ENCODE results near the gene NUDT14. TPM values are rescaled to one million over a fixed set of nuclear protein-coding genes. Genes with fewer than 3 reads are reported as not detected.
A peak's percentile ranks its signal among the peaks of the same experiment; 100 is the strongest.

The NUDT14 gene
- total RNA-seq, 2 donors from 2014 or later, result 10.8 to 15.4 TPM

DNA sequence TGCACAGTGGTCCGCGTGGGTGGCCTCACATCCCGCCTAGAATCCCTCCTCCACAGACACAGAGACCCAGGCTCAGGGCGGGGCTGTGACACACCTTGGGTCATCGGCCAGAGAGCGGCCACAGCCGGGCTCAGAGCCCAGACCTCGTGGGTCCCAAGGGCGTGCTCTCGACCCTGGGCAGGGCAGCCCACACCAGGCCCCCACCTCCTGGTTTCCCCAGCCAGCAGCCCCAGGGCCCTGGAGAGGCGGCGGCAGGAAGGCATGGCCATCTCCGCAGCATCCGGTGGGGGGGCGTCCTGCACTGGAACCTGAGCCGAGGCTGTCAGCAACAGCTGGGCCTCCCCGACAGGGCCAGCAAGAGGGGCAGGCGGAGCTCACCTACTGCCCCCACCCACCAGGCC lies 27.8 kb downstream of the NUDT14 start:
- no peak overlapping the region for H3K27ac Mint-ChIP-seq
- H3K27me3 Mint-ChIP-seq, result no peaks in the 10 kb centered on the region
- DNase-seq (no peak), ATAC-seq (no peak)
- no peak overlapping the region for H3K4me3 Mint-ChIP-seq
- H3K9me3 ChIP-seq (ENCODE audit: control insufficient read depth, low read length, poor library complexity, severe bottlenecking), result no peaks in the 10 kb centered on the region
- H3K36me3 Mint-ChIP-seq (ENCODE audit: low read depth), result no peaks in the 10 kb centered on the region
- H3K4me1 Mint-ChIP-seq, result no peaks in the 10 kb centered on the region

DNA sequence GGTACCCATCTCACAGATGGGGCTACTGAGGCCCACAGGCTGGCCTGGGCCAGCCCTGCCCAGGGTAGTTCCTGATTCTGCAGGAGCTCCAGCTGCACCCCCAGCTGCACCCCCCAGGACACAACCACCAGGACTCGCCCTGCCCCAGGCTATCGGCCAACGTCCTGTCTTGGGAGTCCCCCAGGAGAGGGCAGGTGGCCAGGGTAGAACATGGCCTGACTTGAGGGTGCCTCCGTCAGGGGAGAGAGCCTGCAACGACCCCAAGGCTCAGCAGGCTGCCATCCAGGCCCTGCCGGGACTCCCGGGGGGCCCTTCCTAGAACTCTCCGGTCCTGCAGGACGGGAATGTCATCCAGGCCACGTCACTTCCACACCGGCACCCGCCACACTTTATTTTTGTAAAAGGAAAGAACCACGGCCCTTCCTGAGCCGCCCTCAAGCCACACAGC lies 28.3 kb downstream of the NUDT14 start:
- Mint-ChIP-seq H3K4me3 (no peak overlapping the region), H3K27me3 (no peaks in the 10 kb centered on the region), H3K27ac (no peak overlapping the region), H3K36me3 (ENCODE audit: low read depth) (no peaks in the 10 kb centered on the region), H3K4me1 (no peaks in the 10 kb centered on the region)
- no peak for DNase-seq
- no peak for ATAC-seq
- no peaks in the 10 kb centered on the region for H3K9me3 ChIP-seq (ENCODE audit: control insufficient read depth, low read length, poor library complexity, severe bottlenecking)

- H3K4me3 Mint-ChIP-seq, result no peak overlapping the region
- H3K9me3 ChIP-seq (ENCODE audit: control insufficient read depth, low read length, poor library complexity, severe bottlenecking), result no peaks in the 10 kb centered on the region
- DNase-seq (peak in 1 of 3 donors; percentile 8), ATAC-seq (no peak)
- no peaks in the 10 kb centered on the region for H3K36me3 Mint-ChIP-seq (ENCODE audit: low read depth)
- H3K27ac Mint-ChIP-seq, result no peak overlapping the region
- H3K27me3 Mint-ChIP-seq, result no peaks in the 10 kb centered on the region
- no peaks in the 10 kb centered on the region for H3K4me1 Mint-ChIP-seq
These were observed 29.0 kb downstream of the NUDT14 start for GRCh38 chr14:105151838-105152793.

DNA sequence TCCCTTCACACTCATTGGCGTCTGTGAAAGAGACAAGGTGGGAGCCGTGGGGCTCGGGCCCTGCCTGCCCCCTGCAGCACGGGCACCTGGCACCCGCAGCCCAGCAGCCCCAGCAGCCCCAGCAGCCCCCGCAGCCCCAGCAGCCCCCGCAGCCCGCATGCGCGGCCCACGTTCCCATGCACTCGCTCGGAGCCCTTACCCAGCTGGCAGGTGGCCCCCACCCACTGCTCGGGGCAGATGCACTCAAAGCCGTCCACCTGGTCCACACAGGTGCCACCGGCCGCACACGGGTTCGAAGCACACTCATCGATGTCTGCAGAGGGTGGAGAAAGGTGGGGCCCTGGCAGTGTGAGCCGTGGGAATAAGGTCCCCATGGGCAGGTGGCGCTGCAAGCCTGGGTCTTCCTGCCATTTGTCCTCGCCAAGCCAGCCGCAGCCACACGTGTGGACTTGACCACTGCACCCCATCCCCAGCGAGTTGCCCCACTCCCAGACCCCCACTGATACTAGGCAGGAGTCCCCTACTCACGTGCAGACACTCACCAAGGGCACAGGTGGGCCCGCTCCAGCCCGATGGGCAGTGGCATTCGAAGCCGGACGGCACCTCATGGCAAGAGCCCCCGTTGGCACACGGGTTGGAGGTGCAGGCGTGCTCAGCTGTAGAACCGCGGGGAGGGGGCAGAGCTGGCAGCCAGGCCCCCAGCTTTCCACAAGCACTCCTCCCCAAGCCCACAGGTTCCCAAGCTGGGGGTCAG lies 29.9 kb downstream of the NUDT14 start:
- no peaks in the 10 kb centered on the region for H3K36me3 Mint-ChIP-seq (ENCODE audit: low read depth)
- no peaks in the 10 kb centered on the region for H3K4me1 Mint-ChIP-seq
- DNase-seq, result peak in 1 of 3 donors; percentile 7
- H3K4me3 Mint-ChIP-seq, result no peak overlapping the region
- no peak overlapping the region for H3K27ac Mint-ChIP-seq
- no peak for ATAC-seq
- no peaks in the 10 kb centered on the region for H3K9me3 ChIP-seq (ENCODE audit: control insufficient read depth, low read length, poor library complexity, severe bottlenecking)
- H3K27me3 Mint-ChIP-seq, result no peaks in the 10 kb centered on the region

GRCh38 chr14:105150368-105151083 lies 30.6 kb downstream of the NUDT14 start:
- no peaks in the 10 kb centered on the region for H3K9me3 ChIP-seq (ENCODE audit: control insufficient read depth, low read length, poor library complexity, severe bottlenecking)
- Mint-ChIP-seq H3K27me3 (no peaks in the 10 kb centered on the region), H3K4me1 (no peaks in the 10 kb centered on the region), H3K4me3 (no peak overlapping the region), H3K36me3 (ENCODE audit: low read depth) (no peaks in the 10 kb centered on the region), H3K27ac (no peak overlapping the region)
- ATAC-seq, result no peak
- peak in 1 of 3 donors; percentile 6 for DNase-seq

GRCh38 chr14:105150026-105150367 lies 31.1 kb downstream of the NUDT14 start:
- Mint-ChIP-seq H3K36me3 (ENCODE audit: low read depth) (no peaks in the 10 kb centered on the region), H3K27ac (no peak overlapping the region), H3K4me3 (no peak overlapping the region), H3K27me3 (no peaks in the 10 kb centered on the region), H3K4me1 (no peaks in the 10 kb centered on the region)
- H3K9me3 ChIP-seq (ENCODE audit: control insufficient read depth, low read length, poor library complexity, severe bottlenecking), result no peaks in the 10 kb centered on the region
- peak in 1 of 3 donors; percentile 8 for DNase-seq
- no peak for ATAC-seq

- Mint-ChIP-seq H3K27me3 (no peaks in the 10 kb centered on the region), H3K4me3 (no peak overlapping the region), H3K4me1 (no peaks in the 10 kb centered on the region), H3K27ac (no peak overlapping the region), H3K36me3 (ENCODE audit: low read depth) (no peaks in the 10 kb centered on the region)
- H3K9me3 ChIP-seq (ENCODE audit: control insufficient read depth, low read length, poor library complexity, severe bottlenecking), result no peaks in the 10 kb centered on the region
- ATAC-seq (no peak), DNase-seq (no peak)
These were observed 31.8 kb downstream of the NUDT14 start for GRCh38 chr14:105149146-105149781.

DNA sequence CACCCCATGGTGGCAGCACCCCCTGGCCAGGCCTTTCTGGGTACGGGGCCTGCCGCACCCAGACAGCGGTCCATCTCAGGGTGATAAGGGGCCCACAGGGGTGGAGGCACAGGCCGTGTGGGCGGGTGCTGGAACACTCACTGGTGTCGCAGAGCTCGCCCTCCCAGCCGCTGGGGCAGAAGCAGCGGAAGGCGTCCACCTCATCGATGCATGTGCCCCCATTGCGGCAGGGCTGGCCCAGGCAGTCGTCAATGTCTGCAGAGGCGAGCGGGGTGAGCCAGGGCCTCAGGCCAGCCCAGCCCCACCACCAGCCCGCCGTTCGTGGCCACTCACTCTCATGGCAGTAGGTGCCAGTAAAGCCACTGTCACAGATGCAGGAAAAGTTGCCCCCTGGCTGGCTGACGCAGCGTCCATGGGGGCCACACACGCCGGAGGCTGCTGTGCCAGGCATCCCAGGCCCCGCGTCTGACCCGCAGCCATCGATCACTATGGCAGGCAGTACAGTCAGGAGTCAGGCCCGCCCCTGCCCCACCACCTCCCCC lies 32.4 kb downstream of the NUDT14 start:
- no peaks in the 10 kb centered on the region for H3K9me3 ChIP-seq (ENCODE audit: control insufficient read depth, low read length, poor library complexity, severe bottlenecking)
- no peaks in the 10 kb centered on the region for H3K36me3 Mint-ChIP-seq (ENCODE audit: low read depth)
- H3K4me1 Mint-ChIP-seq, result no peaks in the 10 kb centered on the region
- H3K27ac Mint-ChIP-seq, result no peak overlapping the region
- H3K4me3 Mint-ChIP-seq, result no peak overlapping the region
- no peak for ATAC-seq
- DNase-seq, result peak in 1 of 3 donors; percentile 7
- H3K27me3 Mint-ChIP-seq, result no peaks in the 10 kb centered on the region

- Mint-ChIP-seq H3K27me3 (no peaks in the 10 kb centered on the region), H3K36me3 (ENCODE audit: low read depth) (no peaks in the 10 kb centered on the region), H3K4me3 (no peak overlapping the region), H3K4me1 (no peaks in the 10 kb centered on the region), H3K27ac (no peak overlapping the region)
- peak in 2 of 3 donors; percentile 3 to 8 for DNase-seq
- no peak for ATAC-seq
- no peaks in the 10 kb centered on the region for H3K9me3 ChIP-seq (ENCODE audit: control insufficient read depth, low read length, poor library complexity, severe bottlenecking)
These were observed 33.2 kb downstream of the NUDT14 start for GRCh38 chr14:105147671-105148603.

- ATAC-seq, result no peak
- DNase-seq, result peak in 1 of 3 donors; percentile 7
These were observed 34.0 kb downstream of the NUDT14 start for GRCh38 chr14:105146976-105147635.

DNA sequence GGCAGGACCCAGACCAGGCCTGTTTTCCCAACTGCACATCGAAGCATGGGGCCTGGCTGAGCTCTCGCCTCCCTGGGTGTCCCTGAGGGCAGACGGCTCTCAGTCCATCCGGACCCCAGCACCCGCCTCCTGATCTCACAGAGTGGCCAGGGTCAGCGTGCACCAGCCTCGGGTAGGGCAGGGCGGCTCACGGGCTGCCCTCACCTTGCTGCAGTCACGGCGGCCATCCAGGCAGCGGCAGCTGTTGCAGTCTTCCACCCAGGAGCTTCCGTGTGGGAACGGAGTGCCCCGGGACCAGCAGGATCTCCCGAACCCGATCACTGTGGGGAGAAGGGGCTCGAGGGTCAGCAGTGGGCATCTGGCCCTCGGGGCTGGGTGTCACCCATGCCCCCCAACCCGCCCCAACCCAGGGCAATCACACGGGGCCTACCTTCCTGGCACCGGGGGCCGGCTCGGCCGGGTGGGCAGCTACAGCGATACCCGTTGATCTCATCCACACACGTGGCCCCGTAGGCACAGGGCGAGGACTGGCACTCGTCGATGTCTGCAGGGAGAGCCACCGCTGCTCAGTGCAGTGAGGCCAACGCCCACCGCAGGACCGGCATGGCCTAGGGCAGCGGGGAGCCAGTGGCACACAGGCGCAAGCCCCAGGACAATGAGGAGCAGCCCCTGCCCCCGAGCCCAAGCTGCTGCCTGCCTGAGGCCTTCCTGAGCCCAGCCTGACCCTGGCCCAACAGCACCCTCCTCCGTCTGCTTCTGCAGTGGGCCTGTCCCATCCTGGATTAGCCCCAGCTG lies 34.7 kb downstream of the NUDT14 start:
- Mint-ChIP-seq H3K27me3 (no peaks in the 10 kb centered on the region), H3K36me3 (ENCODE audit: low read depth) (no peaks in the 10 kb centered on the region), H3K4me1 (no peaks in the 10 kb centered on the region), H3K4me3 (no peak overlapping the region), H3K27ac (no peak overlapping the region)
- DNase-seq, result peak in 1 of 3 donors; percentile 8
- no peaks in the 10 kb centered on the region for H3K9me3 ChIP-seq (ENCODE audit: control insufficient read depth, low read length, poor library complexity, severe bottlenecking)
- ATAC-seq, result no peak

More at GRCh38 chr14:105146976-105147635, 34.0 kb downstream of the NUDT14 start:
- no peaks in the 10 kb centered on the region for H3K4me1 Mint-ChIP-seq
- H3K27me3 Mint-ChIP-seq, result no peaks in the 10 kb centered on the region
- no peak overlapping the region for H3K27ac Mint-ChIP-seq
- H3K36me3 Mint-ChIP-seq (ENCODE audit: low read depth), result no peaks in the 10 kb centered on the region
- H3K4me3 Mint-ChIP-seq, result no peak overlapping the region
- H3K9me3 ChIP-seq (ENCODE audit: control insufficient read depth, low read length, poor library complexity, severe bottlenecking), result no peaks in the 10 kb centered on the region

Data from T-helper 17 cell (primary cell).